Spleen (tissue), 7 donors: ENCODE results near the gene KCNAB1.

ENCODE experiments used
- CTCF ChIP-seq, 11 experiments: fragments of 200-600 bp in 7 of 11; fragments of 450-650 bp in 4 of 11; sonication (generic) in 4 of 11; IDR thresholded peaks in 8 of 11; conservative IDR thresholded peaks in 3 of 11; 1 replicate in 7 of 11; 2 replicates in 4 of 11; pipeline versions ENCODE4 v1.4.0 to v1.8.0; 2016 to 2021; ENCODE audit warnings: antibody characterized with exemption in 11 of 11, inconsistent platforms in 4 of 11, mild to moderate bottlenecking in 1 of 11
- POLR2A ChIP-seq, 3 donors: fragments of 450-650 bp; IDR thresholded peaks; one replicate each; pipeline ENCODE4 v1.5.1; 2017; ENCODE audit warnings: antibody characterized with exemption in 3 of 3, mild to moderate bottlenecking in 1 of 3
- donor health status: DM: no; HTN: no; CAD: no; lungs with moderate emphysema.
- donor health status: DM: no; HTN: no; CAD: no.
- donor health status: DM: no; HTN: no; CAD: no.

DNA sequence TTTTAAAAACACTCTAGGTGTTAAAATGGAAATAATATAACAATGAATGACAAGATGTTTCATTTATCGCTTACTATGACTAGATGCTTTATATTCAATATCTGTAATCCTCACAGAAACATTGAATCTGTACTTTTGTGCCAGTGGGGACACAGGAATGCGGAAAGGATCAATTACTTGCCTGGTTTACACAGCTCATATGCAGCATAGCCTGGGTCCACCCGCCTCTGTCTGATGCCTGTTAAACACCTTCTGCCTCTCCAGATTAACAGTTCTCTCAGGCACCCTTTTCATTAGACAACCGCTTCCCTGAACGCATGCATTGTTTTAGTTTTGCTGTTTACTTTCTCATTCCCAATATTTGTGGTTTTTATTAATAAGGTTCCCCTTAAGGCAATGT lies 12.9 kb upstream of the KCNAB1 start:
- TF ChIP-seq CTCF (IDR thresholded peaks at IDR 0.05 in 8 of 11, conservative IDR thresholded peaks at IDR 0.05 in 3 of 11): no peak
- TF ChIP-seq POLR2A (IDR thresholded peaks at IDR 0.05): no peak
